SU-DHL-6 (cell line): ENCODE measurements around the gene CTRB2.

Experiments
- H2AFZ ChIP-seq: fragments of 200-600 bp; sonication (generic); 2 replicates; pipeline ENCODE4 v1.6.1; 2014; ENCODE audit warnings: low read depth, mild to moderate bottlenecking, moderate library complexity, mixed read lengths, antibody characterized with exemption, low read length; ENCODE audit not compliant: severe bottlenecking
- H3F3A ChIP-seq: fragments of 200-600 bp; shearing (Covaris generic); 2 replicates; pipeline ENCODE4 v1.6.0; 2016; ENCODE audit warnings: antibody characterized with exemption, mild to moderate bottlenecking; ENCODE audit not compliant: insufficient read depth
- H3K27ac ChIP-seq: fragments of 200-600 bp; sonication (generic); 2 replicates; pipeline ENCODE4 v1.5.1; 2016; ENCODE audit warnings: low read depth, mild to moderate bottlenecking, low read length, moderate library complexity, mixed read lengths
- H3K27me3 ChIP-seq: fragments of 200-600 bp; sonication (generic), shearing (Covaris generic); 2 replicates; pipeline ENCODE4 v1.6.0; 2014; ENCODE audit warnings: mild to moderate bottlenecking, low read length
- H3K36me3 ChIP-seq: fragments of 200-600 bp; sonication (generic); 2 replicates; pipeline ENCODE4 v1.6.1; 2014; ENCODE audit warnings: mild to moderate bottlenecking, low read length, mixed read lengths
- H3K4me2 ChIP-seq: fragments of 300-600, 200-600 bp; shearing (Covaris generic), sonication (generic); 2 replicates; pipeline ENCODE4 v1.6.0; 2014; ENCODE audit warnings: low read length, low read depth, mild to moderate bottlenecking; ENCODE audit not compliant: poor library complexity, severe bottlenecking
- H3K4me3 ChIP-seq: fragments of 200-600 bp; sonication (generic); 2 replicates; pipeline ENCODE4 v1.5.1; 2014; ENCODE audit warnings: antibody characterized with exemption, low read length, mild to moderate bottlenecking, mixed read lengths; ENCODE audit not compliant: insufficient read depth, poor library complexity, severe bottlenecking
- H3K79me2 ChIP-seq: fragments of 200-600 bp; sonication (generic); 2 replicates; pipeline ENCODE4 v1.6.1; 2014; ENCODE audit warnings: mild to moderate bottlenecking, low read length, moderate library complexity; ENCODE audit not compliant: insufficient read depth
- H3K9ac ChIP-seq: fragments of 200-600 bp; sonication (generic); 2 replicates; pipeline ENCODE4 v1.7.0; 2014; ENCODE audit warnings: mild to moderate bottlenecking, low read length
- H3K9me2 ChIP-seq: fragments of 200-600 bp; sonication (generic); replicated peaks from 2 replicates; pipeline ENCODE4 v1.6.1; 2014; ENCODE audit warnings: low read length; ENCODE audit not compliant: insufficient read depth
- H3K9me3 ChIP-seq: fragments of 200-600 bp; sonication (generic); 2 replicates; pipeline ENCODE4 v1.6.1; 2014; ENCODE audit warnings: low read length, mixed read lengths; ENCODE audit not compliant: insufficient read depth
- H4K20me1 ChIP-seq: fragments of 200-600 bp; sonication (generic); 2 replicates; pipeline ENCODE4 v1.6.1; 2014; ENCODE audit warnings: low read depth, mild to moderate bottlenecking, antibody characterized with exemption, low read length, moderate library complexity, mixed read lengths
- EZH2phosphoT487 ChIP-seq: fragments of 200-600 bp; sonication (generic), shearing (Covaris generic); conservative IDR thresholded peaks from 2 replicates; pipeline ENCODE4 v1.6.1; 2018; ENCODE audit warnings: mild to moderate bottlenecking, antibody characterized with exemption, low read length, moderate library complexity, mixed read lengths
- TF ChIP-seq, protein P1 (sequence below): fragments of 200-600 bp; sonication (generic); IDR thresholded peaks from one replicate; pipeline ENCODE4 v1.5.1; 2017; ENCODE audit warnings: antibody characterized with exemption, mild to moderate bottlenecking, low read length, moderate library complexity; ENCODE audit not compliant: insufficient read depth, poor library complexity, severe bottlenecking

CTRB2 gene

DNA sequence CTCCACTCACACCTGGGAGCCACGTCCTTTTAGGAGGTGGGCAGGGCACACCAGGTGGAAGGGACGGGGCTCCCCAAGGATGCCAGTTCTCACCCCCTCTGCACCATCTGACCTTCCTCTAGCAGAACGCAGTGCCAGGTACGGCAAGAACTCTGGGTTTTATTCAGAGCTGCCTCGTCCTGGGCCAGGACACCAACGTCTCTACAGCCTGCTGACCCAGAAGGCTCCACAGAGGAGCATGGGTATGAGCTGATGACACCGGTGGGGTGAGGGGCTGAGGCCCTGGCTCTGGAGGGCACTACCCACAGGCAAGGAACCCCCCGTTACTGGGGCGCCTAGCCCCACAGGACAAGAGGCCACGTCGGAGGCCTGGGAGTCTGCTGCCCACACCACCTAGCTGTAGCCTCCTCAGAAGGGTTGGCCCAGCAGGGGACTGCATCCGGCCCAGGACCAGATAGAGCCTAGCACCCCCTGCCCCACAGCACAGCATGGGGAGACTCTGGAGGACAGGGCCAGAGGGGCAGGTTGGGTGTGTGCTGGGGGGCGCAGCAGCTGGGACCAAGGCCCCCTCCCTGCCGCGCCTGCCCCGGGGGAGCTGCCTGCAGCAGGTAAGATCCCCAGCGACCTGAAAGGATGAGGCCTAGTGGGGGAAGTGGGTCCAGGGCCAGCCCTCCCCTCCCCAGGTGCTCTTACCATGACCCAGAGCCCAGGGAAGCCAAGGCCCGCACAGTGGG lies 30.6 kb upstream of the CTRB2 start:
- TF ChIP-seq EZH2phosphoT487 = no peak
- TF ChIP-seq, protein P1, sequence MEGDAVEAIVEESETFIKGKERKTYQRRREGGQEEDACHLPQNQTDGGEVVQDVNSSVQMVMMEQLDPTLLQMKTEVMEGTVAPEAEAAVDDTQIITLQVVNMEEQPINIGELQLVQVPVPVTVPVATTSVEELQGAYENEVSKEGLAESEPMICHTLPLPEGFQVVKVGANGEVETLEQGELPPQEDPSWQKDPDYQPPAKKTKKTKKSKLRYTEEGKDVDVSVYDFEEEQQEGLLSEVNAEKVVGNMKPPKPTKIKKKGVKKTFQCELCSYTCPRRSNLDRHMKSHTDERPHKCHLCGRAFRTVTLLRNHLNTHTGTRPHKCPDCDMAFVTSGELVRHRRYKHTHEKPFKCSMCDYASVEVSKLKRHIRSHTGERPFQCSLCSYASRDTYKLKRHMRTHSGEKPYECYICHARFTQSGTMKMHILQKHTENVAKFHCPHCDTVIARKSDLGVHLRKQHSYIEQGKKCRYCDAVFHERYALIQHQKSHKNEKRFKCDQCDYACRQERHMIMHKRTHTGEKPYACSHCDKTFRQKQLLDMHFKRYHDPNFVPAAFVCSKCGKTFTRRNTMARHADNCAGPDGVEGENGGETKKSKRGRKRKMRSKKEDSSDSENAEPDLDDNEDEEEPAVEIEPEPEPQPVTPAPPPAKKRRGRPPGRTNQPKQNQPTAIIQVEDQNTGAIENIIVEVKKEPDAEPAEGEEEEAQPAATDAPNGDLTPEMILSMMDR = no peak
- Histone ChIP-seq H3K9ac (no peak overlapping the region), H3K9me2 (no peaks in the 10 kb centered on the region), H3K27me3 (no peaks in the 10 kb centered on the region), H4K20me1 (no peaks in the 10 kb centered on the region), H3K9me3 (no peaks in the 10 kb centered on the region), H3K36me3 (no peaks in the 10 kb centered on the region), H3K27ac (no peak overlapping the region), H3K79me2 (no peaks in the 10 kb centered on the region), H3K4me3 (no peak overlapping the region), H2AFZ (no peak overlapping the region), H3F3A (no peaks in the 10 kb centered on the region), H3K4me2 (no peak overlapping the region)

DNA sequence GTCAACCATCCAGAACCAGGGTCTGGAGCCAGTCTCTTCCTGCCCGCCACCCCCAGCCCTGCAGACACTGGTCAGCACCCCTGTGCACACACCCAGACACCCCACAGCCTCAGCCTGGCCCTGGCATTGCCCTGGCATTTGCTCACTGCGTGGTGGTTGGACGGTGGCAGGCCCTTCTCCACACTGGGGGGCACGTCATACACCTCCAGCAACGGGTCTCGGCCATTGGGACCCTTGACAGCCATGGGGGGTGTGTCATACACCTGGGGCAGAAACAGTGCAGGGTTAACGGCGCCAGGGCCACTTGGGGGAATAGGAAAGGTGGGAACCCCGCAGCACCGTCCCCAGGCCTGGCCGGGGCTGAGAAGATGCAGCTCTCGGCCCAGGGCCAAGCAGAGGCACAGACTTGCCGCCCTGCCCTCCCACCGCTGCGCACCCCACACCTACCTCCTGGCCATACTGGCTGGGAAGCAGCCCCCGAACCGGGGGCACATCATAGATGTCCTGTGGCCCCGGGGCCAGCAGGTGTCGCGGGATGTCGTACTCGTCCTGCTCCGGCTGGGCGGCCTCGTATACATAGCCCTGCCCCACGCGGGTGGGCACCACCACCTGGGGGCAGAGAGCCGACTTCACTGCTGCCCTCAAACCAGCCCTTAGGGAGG lies 29.9 kb upstream of the CTRB2 start:
- H3K36me3 ChIP-seq = no peaks in the 10 kb centered on the region
- H3K79me2 ChIP-seq = no peaks in the 10 kb centered on the region
- no peak overlapping the region for H3K4me2 ChIP-seq

DNA sequence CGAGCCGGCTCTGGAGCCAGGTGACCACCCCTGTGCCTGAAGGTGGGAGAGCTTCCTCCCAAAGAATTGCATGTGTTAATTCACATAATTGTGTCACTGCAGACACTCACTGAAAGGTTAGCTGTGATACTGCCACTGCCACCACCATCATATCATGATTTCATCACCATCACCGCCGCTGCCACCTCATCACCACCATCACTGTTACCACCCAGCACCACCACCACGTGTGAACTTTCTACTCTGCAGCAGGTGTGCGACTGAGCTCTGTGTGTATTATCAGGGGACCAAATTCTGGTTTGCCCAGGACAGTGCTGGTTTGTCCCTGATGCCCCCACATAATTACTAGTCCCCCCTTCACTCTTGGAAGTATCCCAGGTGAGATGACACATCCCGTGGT lies 29.3 kb upstream of the CTRB2 start:
- Histone ChIP-seq H3K36me3 (no peaks in the 10 kb centered on the region), H3F3A (no peaks in the 10 kb centered on the region), H2AFZ (no peak overlapping the region), H4K20me1 (no peaks in the 10 kb centered on the region), H3K79me2 (no peaks in the 10 kb centered on the region), H3K27me3 (no peaks in the 10 kb centered on the region), H3K4me3 (no peak overlapping the region), H3K27ac (no peak overlapping the region), H3K9me3 (no peaks in the 10 kb centered on the region), H3K9ac (no peak overlapping the region), H3K4me2 (no peak overlapping the region), H3K9me2 (no peaks in the 10 kb centered on the region)
- TF ChIP-seq, protein P1 = no peak
- no peak for TF ChIP-seq EZH2phosphoT487

More for the DNA sequence above, 29.9 kb upstream of the CTRB2 start:
- Histone ChIP-seq H2AFZ (no peak overlapping the region), H4K20me1 (no peaks in the 10 kb centered on the region), H3K27ac (no peak overlapping the region), H3K9ac (no peak overlapping the region), H3K9me3 (no peaks in the 10 kb centered on the region), H3F3A (no peaks in the 10 kb centered on the region), H3K4me3 (no peak overlapping the region), H3K9me2 (no peaks in the 10 kb centered on the region), H3K27me3 (no peaks in the 10 kb centered on the region)
- TF ChIP-seq, protein P1 = no peak
- TF ChIP-seq EZH2phosphoT487 = no peak
